PC-9 (cell line): Measurements from ENCODE around the gene LGALS9. TPM values are rescaled to one million over a fixed set of nuclear protein-coding genes. Genes with fewer than 3 reads are reported as not detected.
"Not testable (repeated sequence)": the region's sequence is repeated elsewhere in the genome, so short reads cannot be mapped to it uniquely, and the experiment has no call there.

ENCODE experiments used
- BruUV-seq: library from RNA; stranded (reverse); fragments of 400-500 nt; replicated peaks from 2 replicates; lab custom pipeline; 2021; lab: Mats Ljungman, UMichigan
- CTCF ChIA-PET: fragments of 300-600 bp; sonication (Branson Sonifier 250); formaldehyde crosslinking; loops from one replicate; lab custom pipeline; 2022; ENCODE audit warnings: antibody characterized with exemption; lab: Charles Lee
- POLR2A ChIA-PET: fragments of 300-600 bp; sonication (Branson Sonifier 250); formaldehyde crosslinking; loops from one replicate; lab custom pipeline; 2022; ENCODE audit warnings: antibody characterized with exemption; ENCODE audit not compliant: unreplicated experiment; lab: Charles Lee
- DNase-seq, 2 experiments: peaks; one replicate each; pipeline versions ENCODE4 v3.0.0 to v3.0.0-alpha.2; 2015 to 2022; ENCODE audit warnings: mixed read lengths in 1 of 2
- H2AFZ ChIP-seq: fragments of 200-600 bp; sonication (generic); 2 replicates; pipeline ENCODE4 v1.8.1; 2017; ENCODE audit warnings: antibody characterized with exemption
- H3F3A ChIP-seq: fragments of 200-600 bp; sonication (generic); 2 replicates; pipeline ENCODE4 v1.8.1; 2017; ENCODE audit warnings: antibody characterized with exemption, mild to moderate bottlenecking, low read depth; ENCODE audit not compliant: insufficient read depth
- H3K27ac ChIP-seq: fragments of 200-600 bp; sonication (generic); 2 replicates; pipeline ENCODE4 v1.6.1; 2016; ENCODE audit warnings: mixed run types
- H3K27me3 ChIP-seq: fragments of 200-600 bp; sonication (generic); 2 replicates; pipeline ENCODE4 v1.6.1; 2016; ENCODE audit warnings: low read depth, mixed run types; ENCODE audit not compliant: insufficient read depth
- H3K36me3 ChIP-seq: fragments of 200-600 bp; sonication (generic); 2 replicates; pipeline ENCODE4 v1.6.1; 2016; ENCODE audit warnings: low read depth, mixed run types
- H3K4me1 ChIP-seq: fragments of 200-600 bp; sonication (generic); replicated peaks from 2 replicates; pipeline ENCODE4 v1.6.1; 2016; ENCODE audit warnings: mixed run types; ENCODE audit not compliant: insufficient read depth
- H3K4me2 ChIP-seq: fragments of 200-600 bp; sonication (generic); 2 replicates; pipeline ENCODE4 v1.6.1; 2017; ENCODE audit warnings: mixed run types
- H3K4me3 ChIP-seq: fragments of 200-600 bp; sonication (generic); 2 replicates; pipeline ENCODE4 v1.6.1; 2016; ENCODE audit warnings: mixed run types
- H3K79me2 ChIP-seq: fragments of 200-600 bp; sonication (generic); 2 replicates; pipeline ENCODE4 v1.6.1; 2017; ENCODE audit warnings: low read depth, mixed run types
- H3K9me2 ChIP-seq: fragments of 200-600 bp; sonication (generic); 2 replicates; pipeline ENCODE4 v1.8.1; 2017; ENCODE audit warnings: mild to moderate bottlenecking; ENCODE audit not compliant: insufficient read depth
- H3K9me3 ChIP-seq: fragments of 200-600 bp; sonication (generic); 2 replicates; pipeline ENCODE4 v1.8.1; 2016; ENCODE audit warnings: low read depth; ENCODE audit not compliant: insufficient read depth
- H4K20me1 ChIP-seq: fragments of 200-600 bp; sonication (generic); 2 replicates; pipeline ENCODE4 v1.8.1; 2017; ENCODE audit not compliant: insufficient read depth
- EZH2 ChIP-seq: fragments of 200-600 bp; sonication (generic); IDR thresholded peaks from 2 replicates; pipeline ENCODE4 v1.8.0; 2017; ENCODE audit warnings: antibody characterized with exemption, low read depth
- intact Hi-C: fragments of 100-400 bp; cut with micrococcal nuclease; formaldehyde crosslinking; loops from one replicate; pipeline ENCODE4 v1.10.0; 2022; ENCODE audit not compliant: unreplicated experiment
- total RNA-seq: library from RNA; stranded (reverse); gene quantifications from 2 replicates; pipeline ENCODE4 v1.2.3, GENCODE V29; 2021
- TF ChIP-seq, protein P1 (sequence below): fragments of 200-600 bp; sonication (generic); conservative IDR thresholded peaks from 2 replicates; pipeline ENCODE4 v1.6.1; 2017; ENCODE audit warnings: mixed run types, antibody characterized with exemption, mild to moderate bottlenecking, moderate library complexity

The LGALS9 gene
- total RNA-seq, 1 experiment from 2014 or later = 14.5 TPM

DNA sequence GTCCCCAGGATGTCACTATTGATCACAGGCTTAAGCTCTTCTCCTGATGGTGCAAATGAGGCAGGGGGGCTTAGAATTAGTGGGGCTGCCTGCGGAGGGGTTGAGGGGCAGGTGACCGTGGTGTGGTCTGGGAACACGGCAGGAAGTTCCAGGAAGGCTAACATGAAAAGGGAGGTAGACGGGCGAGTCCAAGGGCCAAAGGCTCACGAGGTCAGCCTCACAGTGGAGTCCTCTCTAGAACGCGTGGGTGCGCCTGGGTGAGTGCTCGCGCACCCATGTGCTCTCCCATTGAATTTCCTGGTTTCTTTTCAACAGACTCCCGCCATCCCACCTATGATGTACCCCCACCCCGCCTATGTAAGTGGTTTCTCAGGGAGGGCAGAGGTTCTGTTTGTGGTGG lies 15.2 kb downstream of the LGALS9 start:
- no peaks in the 10 kb centered on the region for H3K36me3 ChIP-seq
- no peak for DNase-seq
- no peaks in the 10 kb centered on the region for H4K20me1 ChIP-seq
- no TSS peak for BruUV-seq
- H3K27ac ChIP-seq = no peak overlapping the region
- no peak overlapping the region for H2AFZ ChIP-seq
- no peaks in the 10 kb centered on the region for H3K9me2 ChIP-seq
- no peaks in the 10 kb centered on the region for H3K27me3 ChIP-seq
- no peak overlapping the region for H3K4me2 ChIP-seq
- CTCF ChIA-PET = interaction anchor here (0.6 kb wide), 1 partner anchor 609 kb away, joined by 4 read pairs; no protein-coding TSS in a partner anchor
- TF ChIP-seq, protein P1, sequence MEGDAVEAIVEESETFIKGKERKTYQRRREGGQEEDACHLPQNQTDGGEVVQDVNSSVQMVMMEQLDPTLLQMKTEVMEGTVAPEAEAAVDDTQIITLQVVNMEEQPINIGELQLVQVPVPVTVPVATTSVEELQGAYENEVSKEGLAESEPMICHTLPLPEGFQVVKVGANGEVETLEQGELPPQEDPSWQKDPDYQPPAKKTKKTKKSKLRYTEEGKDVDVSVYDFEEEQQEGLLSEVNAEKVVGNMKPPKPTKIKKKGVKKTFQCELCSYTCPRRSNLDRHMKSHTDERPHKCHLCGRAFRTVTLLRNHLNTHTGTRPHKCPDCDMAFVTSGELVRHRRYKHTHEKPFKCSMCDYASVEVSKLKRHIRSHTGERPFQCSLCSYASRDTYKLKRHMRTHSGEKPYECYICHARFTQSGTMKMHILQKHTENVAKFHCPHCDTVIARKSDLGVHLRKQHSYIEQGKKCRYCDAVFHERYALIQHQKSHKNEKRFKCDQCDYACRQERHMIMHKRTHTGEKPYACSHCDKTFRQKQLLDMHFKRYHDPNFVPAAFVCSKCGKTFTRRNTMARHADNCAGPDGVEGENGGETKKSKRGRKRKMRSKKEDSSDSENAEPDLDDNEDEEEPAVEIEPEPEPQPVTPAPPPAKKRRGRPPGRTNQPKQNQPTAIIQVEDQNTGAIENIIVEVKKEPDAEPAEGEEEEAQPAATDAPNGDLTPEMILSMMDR = no peak
- no peak for TF ChIP-seq EZH2
- POLR2A ChIA-PET = no interaction called here
- H3K4me1 ChIP-seq = no peaks in the 10 kb centered on the region
- H3K4me3 ChIP-seq = no peak overlapping the region
- H3K9me3 ChIP-seq = no peaks in the 10 kb centered on the region
- intact Hi-C loops = no loop called here
- H3K79me2 ChIP-seq = no peaks in the 10 kb centered on the region
- H3F3A ChIP-seq = no peaks in the 10 kb centered on the region

DNA sequence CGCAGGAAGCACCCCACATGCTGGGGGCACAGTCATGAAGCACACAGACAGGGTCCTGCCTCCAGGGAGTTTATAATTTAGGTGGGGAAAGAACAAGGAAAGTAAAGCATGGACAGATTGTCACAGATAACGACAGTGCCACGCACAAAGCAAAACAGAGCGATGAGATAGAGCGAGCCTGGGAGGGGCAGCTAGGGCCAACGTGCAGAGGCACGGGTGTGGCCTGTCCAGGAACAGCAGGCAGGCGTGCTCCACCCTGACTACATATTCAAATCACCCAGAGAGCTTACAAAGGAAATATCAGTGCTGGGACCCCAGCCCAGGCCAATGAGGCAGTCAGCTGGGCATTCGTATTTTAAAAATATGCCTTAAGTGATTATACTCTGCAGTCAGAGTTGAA lies 16.8 kb downstream of the LGALS9 start:
- Histone ChIP-seq H3K4me1 (no peaks in the 10 kb centered on the region), H3K27ac (no peak overlapping the region), H3K27me3 (no peaks in the 10 kb centered on the region), H4K20me1 (no peaks in the 10 kb centered on the region), H3K36me3 (no peaks in the 10 kb centered on the region), H3K9me3 (no peaks in the 10 kb centered on the region), H3K4me2 (no peak overlapping the region), H3K9me2 (no peaks in the 10 kb centered on the region), H3K4me3 (no peak overlapping the region), H3K79me2 (no peaks in the 10 kb centered on the region), H2AFZ (no peak overlapping the region), H3F3A (no peaks in the 10 kb centered on the region)
- no peak for TF ChIP-seq EZH2
- TF ChIP-seq, protein P1 = no peak
- CTCF ChIA-PET = no interaction called here
- POLR2A ChIA-PET = interaction anchor here (0.7 kb wide), 1 partner anchor 195 kb away, joined by 4 read pairs; no protein-coding TSS in a partner anchor
- intact Hi-C loops = no loop called here
- DNase-seq = no peak
- BruUV-seq = no TSS peak

DNA sequence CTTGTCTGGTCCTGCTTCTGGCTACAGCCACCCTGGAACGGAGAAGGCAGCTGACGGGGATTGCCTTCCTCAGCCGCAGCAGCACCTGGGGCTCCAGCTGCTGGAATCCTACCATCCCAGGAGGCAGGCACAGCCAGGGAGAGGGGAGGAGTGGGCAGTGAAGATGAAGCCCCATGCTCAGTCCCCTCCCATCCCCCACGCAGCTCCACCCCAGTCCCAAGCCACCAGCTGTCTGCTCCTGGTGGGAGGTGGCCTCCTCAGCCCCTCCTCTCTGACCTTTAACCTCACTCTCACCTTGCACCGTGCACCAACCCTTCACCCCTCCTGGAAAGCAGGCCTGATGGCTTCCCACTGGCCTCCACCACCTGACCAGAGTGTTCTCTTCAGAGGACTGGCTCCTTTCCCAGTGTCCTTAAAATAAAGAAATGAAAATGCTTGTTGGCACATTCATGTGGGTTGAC lies 18.2 kb downstream of the LGALS9 start:
- DNase-seq, intact Hi-C loops, BruUV-seq: not testable (repeated sequence)

DNA sequence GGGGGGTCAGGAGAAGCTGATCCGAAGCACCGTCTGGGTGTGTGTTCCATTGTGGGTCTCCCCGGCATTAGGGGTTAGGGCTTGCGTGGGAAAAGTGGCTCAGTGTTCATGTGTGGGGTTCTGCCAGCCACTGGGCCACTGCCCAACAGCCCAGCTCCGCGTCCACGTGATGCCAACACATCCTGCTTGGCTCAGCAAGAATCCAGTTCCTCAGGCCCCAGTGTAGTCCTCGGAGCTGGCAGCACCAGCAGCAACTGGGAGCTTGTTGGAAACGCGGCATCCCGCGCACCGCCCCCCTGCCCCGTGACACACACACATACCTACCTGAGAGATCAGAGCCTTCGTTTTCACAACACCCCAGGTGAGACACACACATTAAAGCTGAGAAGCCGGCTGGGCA lies 18.9 kb downstream of the LGALS9 start:
- H3K4me1 ChIP-seq = no peaks in the 10 kb centered on the region
- no peaks in the 10 kb centered on the region for H3K79me2 ChIP-seq
- TF ChIP-seq, protein P1 = no peak
- no peaks in the 10 kb centered on the region for H3K9me2 ChIP-seq
- ChIA-PET POLR2A (no interaction called here), CTCF (no interaction called here)
- BruUV-seq = no TSS peak
- no peak overlapping the region for H3K27ac ChIP-seq
- no peak for DNase-seq
- H3K27me3 ChIP-seq = no peaks in the 10 kb centered on the region
- no peak overlapping the region for H3K4me2 ChIP-seq
- no peaks in the 10 kb centered on the region for H4K20me1 ChIP-seq
- no peaks in the 10 kb centered on the region for H3F3A ChIP-seq
- no peaks in the 10 kb centered on the region for H3K9me3 ChIP-seq
- H2AFZ ChIP-seq = no peak overlapping the region
- H3K4me3 ChIP-seq = no peak overlapping the region
- H3K36me3 ChIP-seq = no peaks in the 10 kb centered on the region
- intact Hi-C loops = loop anchor here (5.0 kb wide), 1 partner anchor 413 kb away; no protein-coding TSS in a partner anchor

More for the DNA sequence above, 18.2 kb downstream of the LGALS9 start:
- H3K4me1 ChIP-seq, H3K9me2 ChIP-seq, H3K4me2 ChIP-seq, H3F3A ChIP-seq, H3K36me3 ChIP-seq, H3K4me3 ChIP-seq, CTCF ChIA-PET, H2AFZ ChIP-seq, H3K9me3 ChIP-seq, H4K20me1 ChIP-seq, H3K27ac ChIP-seq, POLR2A ChIA-PET, H3K27me3 ChIP-seq, H3K79me2 ChIP-seq: not testable (repeated sequence)
